ENCODE data around the gene TOX2.

TOX2 gene

DNA sequence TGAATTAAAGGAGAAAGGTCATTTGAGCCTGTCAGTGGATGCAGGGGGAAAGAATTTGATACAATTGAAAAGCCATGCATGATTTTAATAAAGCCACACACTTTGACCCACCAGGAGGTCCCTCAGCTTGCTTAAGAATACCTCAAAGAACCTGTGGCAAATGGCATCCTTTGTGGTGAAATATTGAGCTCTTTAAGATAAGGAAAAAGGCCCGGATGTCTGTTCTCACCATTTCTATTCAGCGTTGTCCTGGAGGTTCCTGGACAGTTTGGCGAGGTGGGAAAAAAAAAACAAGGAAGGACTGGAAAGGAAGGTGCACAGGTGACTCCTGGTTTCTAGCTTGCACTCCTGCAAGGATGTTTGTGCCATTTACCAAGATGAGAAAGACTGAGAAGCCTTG, 91.0 kb downstream of the TOX2 start:
- no peak for DNase-seq

DNA sequence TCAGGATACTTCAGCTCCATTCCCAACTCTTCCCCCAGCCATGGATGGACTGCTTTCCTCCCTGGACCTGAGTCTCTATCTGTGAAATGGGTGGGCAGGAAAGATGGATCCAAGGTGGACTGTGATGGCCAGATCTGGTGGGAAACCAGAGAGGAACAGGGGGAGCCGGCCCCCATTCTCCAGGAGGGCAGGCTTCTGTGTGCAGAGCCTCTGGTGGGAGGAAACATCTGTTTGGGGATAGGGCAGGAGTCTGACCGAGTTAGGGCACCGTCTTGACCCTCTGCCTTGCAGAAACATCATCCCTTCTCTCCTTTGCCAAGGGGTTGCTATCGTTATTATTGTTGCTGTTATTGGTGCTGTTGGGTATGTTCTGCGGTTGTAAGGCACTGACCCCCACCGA, 91.5 kb downstream of the TOX2 start:
- no peak for DNase-seq

DNA sequence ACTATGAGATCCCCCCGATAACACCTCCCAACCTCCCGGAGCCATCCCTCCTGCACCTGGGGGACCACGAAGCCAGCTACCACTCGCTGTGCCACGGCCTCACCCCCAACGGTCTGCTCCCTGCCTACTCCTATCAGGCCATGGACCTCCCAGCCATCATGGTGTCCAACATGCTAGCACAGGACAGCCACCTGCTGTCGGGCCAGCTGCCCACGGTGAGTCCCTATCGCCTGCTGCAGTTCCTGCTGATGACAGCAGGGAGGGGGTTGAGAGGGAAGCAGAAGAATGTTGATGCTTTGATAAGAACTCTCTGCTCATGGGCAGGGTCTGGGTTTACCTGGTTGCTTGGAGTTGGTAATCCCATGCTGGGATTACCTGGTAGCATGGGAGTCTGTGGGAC, 91.9 kb downstream of the TOX2 start:
- DNase-seq, result no peak

DNA sequence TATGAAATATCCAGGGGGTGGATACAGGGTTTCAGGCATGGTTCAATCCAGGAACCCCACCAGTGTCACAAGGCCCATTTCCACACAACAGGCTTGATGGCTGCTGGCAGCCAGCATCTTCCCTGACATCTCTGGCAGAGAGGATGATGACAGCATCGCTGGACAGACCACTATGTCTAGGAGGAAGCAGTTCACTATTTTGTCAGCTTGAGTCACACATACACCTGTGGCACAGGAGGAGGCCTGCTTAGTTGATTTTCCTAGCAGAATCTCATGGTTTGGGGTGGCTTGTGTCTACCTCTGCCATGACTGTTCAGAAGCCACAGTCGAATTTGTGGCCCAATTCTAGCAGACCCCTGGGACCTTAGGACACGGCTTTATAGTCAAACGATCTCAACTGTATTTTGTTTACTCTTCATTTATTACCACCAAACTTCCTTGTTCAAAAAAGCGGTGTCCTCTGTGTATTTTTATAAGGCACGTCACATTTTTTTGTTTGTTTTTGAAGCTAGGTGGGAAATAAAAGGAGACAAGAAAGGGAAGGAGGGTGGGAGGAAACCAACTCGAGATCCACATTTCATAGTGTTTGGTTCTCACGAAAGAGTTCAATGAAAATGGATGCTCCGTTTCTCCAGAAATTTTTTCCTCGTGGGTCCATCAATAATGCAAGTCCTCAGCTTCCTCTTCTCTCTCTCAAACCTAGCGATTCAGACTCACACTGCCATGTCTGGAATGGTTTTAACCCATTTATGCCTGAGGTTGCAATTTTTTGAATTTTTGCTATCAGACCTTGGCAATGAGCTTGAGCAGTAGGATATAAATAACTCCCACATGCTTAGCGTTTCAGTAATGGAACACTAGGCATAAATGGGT, 94.4 kb downstream of the TOX2 start:
- DNase-seq, result no peak

DNA sequence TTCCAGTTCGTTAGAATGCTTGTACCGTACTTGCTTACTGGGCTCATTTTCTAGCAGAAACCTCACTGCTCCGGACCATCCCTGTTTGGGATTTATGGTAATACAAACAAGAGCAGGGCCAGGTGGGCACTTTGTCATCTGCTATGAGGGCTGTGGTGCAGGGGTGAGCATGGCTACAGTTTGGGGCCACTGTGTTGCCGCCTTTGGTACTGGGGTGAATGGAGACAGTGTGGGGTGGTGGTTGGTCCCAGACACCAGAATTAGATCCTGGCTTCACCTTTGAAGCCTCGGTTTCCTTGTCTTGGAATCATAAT, 95.0 kb downstream of the TOX2 start:
- DNase-seq, result no peak

DNA sequence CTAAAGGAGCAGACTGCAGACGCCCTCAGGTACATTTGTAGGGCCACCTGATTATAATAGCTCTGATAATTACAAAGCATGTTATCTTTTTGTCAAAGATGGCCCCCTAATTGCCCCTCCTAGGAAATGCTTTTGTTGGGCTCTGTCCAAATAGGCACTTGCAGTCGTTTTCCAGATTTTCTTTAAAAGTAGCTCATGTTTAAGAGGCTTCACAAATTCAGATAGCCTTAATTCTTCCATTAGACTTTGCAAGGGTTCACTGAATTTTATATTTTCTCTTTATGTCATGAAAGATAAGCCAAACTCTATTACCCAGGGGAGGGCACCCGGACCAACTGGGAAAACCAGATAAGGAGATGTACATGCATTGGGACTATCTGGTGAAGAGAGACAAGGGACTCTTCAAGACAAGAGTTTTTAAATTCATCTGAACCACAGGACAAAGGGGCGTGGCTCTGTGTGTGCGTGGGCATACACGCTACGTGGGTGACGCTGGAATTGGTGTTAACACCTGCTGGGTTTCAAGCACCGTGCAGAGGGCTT, 95.6 kb downstream of the TOX2 start:
- no peak for DNase-seq

DNA sequence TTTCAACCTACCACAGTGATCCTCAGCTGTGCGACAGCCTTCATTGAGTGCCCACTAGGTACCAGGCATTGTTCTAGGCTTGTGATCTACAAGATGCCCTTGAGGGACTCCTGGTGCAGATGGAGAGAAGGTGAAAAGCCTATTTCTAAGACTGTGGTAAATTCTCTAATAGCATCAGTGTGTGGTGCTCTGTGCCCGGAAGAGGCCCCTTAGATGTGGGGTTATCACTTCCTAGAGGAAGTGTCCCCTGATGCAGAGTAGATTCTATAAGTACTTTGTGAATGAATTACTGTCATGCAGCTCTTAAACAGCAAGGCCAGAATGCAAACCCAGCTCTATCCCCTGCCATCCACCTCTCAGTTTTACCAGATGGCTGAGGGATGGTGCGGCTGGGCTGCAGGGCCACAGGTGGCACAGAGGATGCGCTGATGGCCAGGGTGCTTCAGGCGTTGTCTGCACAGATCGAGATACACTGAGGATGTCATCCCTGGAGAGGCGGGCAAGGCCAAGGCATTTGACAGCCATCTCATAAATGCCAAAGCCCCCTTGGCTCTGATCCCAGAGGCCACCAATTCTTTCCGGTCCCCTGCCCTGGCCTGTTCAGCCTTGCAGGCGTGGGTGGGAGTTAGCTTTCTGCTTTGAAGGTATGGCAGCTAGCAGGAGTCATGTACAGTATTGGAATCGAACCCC, 96.7 kb downstream of the TOX2 start:
- DNase-seq, result peak in 2 of 6 experiments; percentile 45 to 46

DNA sequence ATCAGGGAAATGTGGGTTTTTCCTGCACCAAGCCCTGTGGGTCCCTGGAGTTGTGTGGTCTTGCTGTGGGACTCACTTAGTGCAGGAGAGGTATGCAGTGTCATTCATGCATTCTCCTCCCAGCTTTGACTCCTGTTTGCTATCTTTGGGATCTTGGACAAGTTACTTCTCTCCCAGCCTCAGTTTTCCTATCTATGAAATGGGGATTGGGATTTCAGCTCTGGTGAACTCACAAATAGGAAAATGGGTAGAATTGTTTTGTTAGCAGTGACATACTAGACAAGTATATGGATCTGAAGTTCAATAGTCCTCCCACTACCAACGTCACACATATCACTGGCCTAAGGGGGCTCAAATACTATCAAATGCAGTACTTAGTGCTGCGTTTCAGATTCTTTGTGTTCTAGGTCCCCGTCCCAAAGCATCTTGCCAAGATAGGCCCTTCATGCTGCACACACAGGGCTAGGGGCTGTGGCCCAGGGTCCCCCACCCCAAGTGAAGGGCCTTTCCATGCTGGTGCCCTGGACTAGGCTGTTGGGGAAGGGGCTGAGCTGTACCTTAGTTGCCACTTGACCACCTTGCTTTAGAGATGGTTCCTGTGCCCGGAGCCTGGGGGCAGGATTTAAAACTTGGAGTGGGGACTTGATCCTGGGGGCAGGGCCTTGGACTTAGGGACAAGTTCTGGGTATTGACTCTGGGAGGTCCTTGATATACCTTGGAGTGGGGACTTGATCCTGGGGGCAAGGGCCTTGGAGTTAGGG, 98.0 kb downstream of the TOX2 start:
- no peak for DNase-seq

DNA sequence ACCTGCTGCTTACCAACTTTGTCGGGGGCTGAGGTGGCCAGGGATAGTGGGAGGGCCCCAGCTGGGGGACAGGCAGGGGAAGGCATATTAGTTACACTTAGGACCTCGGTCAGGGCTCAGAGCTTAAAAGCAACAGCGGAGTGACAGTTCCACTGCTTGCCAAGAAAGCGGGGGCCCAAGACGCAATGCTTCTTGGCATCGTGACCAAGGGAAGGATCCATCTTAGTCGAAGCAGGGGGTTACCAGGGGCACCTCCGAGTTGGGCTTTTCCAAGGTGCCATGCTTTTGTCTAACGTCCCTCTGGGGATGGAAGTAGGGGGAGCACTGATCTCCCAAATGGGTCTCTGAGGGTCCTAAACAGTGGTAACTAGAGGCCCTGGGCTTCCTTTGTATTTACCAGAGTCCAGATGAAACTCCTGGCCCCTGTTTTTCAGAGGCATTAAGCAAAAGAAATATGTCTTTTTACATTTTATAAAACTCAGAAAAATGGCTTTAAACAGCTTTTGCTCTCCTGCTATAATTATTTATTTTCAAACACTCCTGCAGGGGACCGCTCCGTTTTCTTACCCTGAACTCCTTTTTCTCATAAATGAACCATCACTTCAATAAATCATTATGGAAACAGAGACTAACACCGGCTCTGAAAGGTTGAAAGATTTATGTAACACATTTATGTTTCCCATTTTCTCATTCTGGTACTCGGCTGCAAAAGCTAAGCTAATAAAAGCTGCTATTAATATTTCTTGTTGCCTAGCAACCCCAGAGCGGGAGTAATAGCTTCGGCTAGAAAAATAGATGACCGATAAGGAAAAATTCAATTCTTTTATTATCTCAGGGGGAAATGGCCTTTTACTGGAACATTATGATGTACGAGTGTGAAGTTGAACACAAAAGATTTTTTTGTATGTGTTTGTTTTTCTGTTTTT, 100.4 kb downstream of the TOX2 start:
- no peak for DNase-seq

DNA sequence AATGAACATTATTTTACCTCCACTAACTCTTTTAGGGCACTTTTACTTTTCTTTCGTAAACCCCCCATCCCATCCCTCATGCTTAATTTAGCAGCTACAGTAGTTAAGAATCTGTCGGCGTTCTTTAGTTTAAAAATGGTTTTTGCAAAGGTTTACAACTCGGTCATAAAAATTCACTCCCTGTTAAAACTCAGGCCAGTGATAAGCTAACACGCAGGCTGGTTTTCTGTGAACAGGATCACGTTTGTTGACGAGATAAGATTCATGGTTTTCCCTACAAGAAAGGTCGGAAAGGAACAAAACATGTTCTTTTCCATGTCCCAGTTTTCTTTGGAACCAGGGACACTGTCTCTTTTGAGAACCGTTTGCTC, 101.1 kb downstream of the TOX2 start:
- no peak for DNase-seq

DNA sequence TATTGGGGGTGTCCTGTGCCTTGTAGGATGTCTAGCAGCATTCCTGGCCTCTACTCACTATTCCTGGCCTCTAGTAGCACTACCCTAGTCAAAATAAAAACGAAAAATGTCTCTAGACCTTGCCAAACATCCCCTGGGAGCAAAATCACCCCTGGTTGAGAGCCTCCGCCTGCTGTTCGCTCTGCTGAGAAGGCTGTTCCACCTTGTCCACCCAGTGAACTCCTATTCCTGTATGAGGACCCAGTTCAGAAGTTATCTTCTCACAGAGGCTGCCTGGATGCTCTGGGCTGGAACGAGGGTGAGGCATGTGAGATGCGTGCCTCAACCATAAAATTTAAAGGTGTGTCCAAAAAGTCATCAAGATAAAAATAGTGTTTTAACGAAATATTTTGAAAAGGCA, 101.9 kb downstream of the TOX2 start:
- no peak for DNase-seq

DNA sequence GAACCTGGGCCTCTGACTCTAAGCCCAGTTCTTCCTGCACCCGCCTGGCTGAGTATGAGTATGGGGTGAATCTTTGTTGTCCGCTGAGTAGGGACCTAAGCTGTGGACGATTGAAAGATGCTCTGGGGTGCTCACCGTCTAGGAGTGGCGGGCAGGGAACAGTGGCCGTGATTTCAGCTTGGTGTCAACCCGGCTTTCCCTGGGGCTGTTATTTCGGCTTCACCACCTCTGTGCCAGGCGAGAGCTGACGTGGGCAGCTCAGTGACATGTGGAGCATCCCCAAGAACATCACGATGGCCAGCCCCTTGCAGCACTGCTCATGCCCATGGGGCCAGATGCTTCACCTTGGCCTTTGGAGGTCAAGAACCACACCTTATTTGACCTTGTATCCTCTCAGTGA, 102.6 kb downstream of the TOX2 start:
- no peak for DNase-seq

DNA sequence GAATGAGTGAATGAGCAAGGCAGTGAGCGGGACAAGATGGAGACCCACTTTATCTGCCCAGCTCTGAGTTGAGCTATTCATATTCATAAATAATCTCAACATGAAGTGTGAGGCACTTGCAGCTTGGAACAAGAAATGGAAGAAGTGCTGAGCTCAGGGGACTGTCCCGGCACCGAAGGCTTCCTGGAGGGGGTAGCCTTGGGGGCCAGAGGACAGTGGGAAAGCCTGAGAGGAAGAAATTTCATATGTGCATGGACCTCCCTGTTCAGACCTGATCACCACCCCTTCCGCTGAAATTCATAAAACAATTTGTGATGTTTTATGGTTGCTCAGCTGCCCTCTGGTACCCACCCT, 103.2 kb downstream of the TOX2 start:
- no peak for DNase-seq

DNA sequence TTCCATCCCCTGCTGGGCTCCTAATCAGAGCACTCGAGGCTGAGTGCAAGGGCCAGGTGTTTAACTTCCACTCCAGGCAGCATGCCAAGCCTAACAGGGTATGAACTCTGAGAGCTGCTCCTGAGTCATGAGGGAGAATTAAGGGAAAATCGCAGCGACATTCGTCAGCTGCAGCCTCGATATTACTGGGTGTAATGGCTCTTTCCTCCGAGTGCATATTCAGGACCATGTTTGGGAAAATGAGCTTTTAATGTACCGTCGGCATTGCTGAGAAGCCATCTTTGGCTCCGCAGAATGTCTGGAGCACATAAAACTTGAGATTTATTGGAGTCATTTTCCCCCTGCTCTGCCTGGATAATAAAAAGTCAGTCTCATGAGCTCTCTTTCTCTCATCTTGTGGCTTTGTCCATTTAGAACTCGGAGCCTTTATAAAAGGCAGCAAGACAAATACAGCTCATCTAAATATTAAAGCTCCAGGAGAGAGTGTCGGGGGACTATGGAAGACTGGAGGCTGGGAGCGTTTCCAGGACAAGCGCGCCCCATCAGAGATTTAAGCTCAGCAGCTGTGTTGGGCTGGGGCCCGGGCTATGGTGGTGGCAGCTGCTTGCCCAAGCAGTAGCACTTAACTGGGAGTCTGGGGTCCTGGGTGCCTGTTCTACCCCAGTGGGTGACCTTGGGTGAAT, 103.7 kb downstream of the TOX2 start:
- no peak for DNase-seq

DNA sequence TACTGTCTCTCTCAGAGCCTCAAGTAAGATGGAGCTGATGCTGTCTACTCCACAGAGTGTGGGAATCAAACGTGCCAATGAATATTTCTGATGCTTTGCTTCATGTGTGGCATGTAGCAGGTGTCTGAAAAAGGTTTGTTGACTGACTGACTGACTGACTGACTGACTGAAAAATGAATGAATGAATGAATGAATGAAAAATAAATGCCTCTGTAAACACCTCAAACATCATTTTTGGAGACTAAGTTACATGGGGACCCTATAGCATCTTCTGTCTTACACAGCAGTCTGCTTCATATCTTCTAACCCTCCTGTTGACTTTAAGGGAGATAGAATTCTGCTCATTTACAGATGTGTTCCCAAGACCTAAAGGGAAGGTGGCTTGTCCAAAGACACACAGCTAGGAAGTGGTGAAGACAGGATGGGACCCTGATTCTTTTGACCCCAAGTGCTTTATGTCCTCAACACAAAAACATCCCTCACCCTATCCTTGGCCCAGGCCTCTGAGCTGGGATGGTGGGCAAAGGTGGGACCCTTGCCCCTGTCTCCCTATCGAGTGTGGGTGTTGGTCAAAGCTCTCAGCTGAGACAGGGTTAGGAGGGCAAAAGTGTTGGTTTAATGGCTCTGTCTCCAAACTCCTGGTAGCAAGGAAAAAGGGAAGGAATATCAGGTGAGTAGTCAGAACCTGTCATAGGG, 104.4 kb downstream of the TOX2 start:
- no peak for DNase-seq

DNA sequence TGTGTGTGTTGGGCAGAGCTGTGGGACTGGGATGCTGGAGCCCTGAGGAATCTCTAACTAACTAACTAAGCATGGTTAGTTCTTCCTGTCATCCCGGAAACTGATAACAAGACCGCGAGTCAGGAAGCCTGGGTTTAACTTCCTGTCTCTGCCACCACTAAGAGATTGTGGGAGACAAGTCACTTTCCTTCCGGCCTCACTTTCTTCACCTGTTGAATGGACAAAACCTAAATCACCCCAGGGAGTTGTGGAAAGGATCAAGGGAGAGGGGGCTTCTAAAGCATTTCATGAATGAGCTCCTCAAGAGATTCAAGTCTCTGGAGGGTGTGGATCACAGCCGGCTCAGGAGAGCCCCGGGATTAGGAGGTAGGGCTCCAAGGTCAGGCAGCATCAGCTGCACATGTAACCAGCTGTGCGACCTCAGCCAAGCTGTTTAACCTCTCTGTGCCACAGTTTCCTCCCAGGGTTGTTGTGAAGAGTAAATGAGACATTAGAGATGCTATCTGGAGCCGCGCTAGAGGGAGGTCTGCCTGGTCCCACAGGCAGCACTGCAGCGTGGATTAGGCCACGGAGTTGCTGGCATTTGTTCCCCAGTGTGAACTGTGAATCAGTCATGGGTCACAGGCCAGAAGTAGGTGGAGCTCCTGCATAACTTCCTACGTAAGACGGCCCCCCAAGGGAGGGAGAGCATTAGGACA, 105.1 kb downstream of the TOX2 start:
- DNase-seq, result peak in 2 of 6 experiments; percentile 13 to 29

DNA sequence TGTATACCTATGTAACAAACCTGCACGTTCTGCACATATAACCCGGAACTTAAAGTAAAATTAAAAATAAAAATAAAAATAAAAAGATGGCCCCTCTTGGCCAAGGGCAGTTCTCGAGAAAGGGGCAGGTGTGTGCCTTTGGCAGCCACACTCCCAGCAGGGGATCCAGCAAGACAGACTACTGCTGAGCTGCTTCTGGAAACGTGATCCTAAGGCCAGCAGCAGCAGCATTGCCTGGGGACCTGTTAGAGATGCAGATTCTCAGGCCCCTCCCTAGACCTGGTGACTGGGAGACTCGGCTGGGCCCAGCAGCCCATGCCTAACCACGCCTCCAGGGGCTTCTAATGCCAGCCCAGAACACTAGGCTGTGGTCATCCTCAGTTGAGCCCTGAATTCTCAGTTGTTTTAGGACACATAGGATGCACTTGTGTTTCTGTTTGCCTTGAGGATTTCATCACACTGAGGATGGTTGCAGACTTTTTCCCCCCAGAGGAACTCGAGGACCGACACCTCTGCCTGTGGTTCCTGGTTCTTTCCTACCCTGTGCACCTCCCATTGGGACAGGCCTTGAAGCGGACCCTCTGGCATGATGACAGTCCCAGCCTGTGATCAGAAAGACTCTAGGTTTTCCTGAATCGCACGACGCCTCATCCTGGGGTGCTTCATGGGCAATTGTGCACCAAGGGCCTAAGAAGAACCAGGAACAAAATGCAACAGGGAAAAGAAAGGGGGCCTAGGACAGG, 105.9 kb downstream of the TOX2 start:
- DNase-seq, result no peak

DNA sequence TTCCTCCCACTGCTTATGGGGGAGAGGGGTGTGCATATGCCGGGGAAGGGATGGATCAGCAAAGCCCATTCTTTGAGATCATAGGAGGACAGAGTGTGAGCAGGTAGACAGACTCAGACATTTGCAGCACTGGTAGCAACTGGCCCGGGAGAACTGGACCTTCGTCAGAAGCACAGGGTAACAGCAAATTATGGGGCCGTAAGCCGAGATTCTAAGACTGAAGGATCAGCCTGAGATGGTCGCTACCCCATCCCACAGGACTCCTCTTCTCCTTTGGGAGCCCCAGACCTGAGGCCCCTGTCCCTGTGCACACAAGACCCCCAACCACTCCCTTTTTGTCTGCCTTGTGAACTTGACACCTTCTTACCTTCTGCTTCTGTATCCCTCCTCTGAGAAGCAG, 106.5 kb downstream of the TOX2 start:
- no peak for DNase-seq

DNA sequence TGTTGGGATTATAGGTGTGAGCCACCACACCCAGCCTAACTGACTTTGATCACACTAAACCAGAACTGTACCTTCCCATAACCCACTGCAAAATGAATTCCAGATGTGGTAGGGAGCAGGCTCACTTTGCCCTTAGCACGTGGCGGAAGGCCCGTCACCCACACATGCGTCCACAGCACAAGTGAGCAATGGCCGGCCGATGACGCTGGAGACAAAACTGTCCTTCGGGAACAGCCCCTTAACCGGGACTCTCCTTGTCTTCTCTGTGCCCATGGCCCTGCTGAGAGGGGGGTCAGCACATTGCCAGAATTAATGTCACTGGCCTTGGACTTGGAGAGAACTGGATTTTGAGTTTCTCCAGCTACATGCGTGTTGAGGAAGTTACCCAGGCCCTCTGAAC, 107.2 kb downstream of the TOX2 start:
- no peak for DNase-seq

DNA sequence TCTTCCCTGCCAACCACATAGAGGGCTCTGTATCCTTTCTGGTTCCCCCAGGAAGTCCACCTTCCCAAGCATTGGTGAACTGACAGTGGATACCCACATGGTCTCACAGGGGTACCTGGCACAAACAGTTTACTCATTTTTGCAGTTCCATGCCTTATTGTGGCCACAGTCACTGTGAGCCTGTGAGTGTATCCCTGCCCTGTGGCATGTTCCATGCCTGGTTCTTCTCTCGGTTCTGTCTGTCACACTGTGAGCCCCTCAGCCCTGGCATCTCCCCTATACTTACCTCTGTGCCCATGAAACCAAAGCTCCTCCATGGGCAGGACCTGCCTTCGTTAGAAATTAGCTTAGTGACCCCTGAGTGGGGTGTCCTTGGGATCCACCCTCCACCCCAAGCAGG, 107.8 kb downstream of the TOX2 start:
- DNase-seq, result no peak

Data from stimulated activated naive CD4-positive, alpha-beta T cell (primary cell).